ENCODE results near the gene TMEM250. TPM values are rescaled to one million over a fixed set of nuclear protein-coding genes. Genes with fewer than 3 reads are reported as not detected.

The TMEM250 gene
- total and polyA plus RNA-seq, 2 of the 4 experiments (the other 2 are of a cell fraction) = 14.0 to 17.5 TPM

GRCh38 chr9:136122425-136123383, 4.0 kb upstream of the TMEM250 start (continued):
- TF ChIP-seq RFX5 (IDR thresholded peaks at IDR 0.05; ENCODE audit: low read depth, low read length) (no peak), FOS (IDR thresholded peaks at IDR 0.05; ENCODE audit: low read depth, low read length) (no peak), POLR2A (IDR thresholded peaks at IDR 0.05; ENCODE audit: low read depth, low read length) (peak; percentile 41; the same call in 1 of the 2 replicates), SMC3 (IDR thresholded peaks at IDR 0.05; ENCODE audit: low read depth, low read length) (peak; percentile 97)

- Histone ChIP-seq H3K9ac (ENCODE audit: low read depth, low read length) (no peak overlapping the region), H3K4me2 (ENCODE audit: low read depth, low read length) (no peak overlapping the region), H2BK20ac (ENCODE audit: low read depth, low read length) (no peak overlapping the region), H3K27me3 (ENCODE audit: control insufficient read depth, insufficient read depth, low read length) (peaks cover 23% of the 10 kb centered on the region), H2BK120ac (ENCODE audit: low read depth, low read length) (no peak overlapping the region), H4K8ac (ENCODE audit: low read depth in 2 of 2, low read length in 2 of 2) (no peak overlapping the region), H3K4ac (ENCODE audit: low read depth, low read length) (no peak overlapping the region), H3K9me1 (ENCODE audit: insufficient read depth, low read length) (peaks cover 7% of the 10 kb centered on the region; the same call in 1 of the 2 replicates), H2AK5ac (ENCODE audit: low read depth, low read length) (peak overlapping the region; percentile 3; the same call in 1 of the 2 replicates), H3K18ac (ENCODE audit: low read depth, low read length) (no peak overlapping the region), H3K14ac (replicated peaks; ENCODE audit: low read depth, low read length) (no peak overlapping the region), H2BK15ac (ENCODE audit: low read depth, low read length) (no peak overlapping the region), H4K5ac (ENCODE audit: low read depth, low read length) (no peak overlapping the region), H3K56ac (ENCODE audit: extremely low read depth, insufficient read depth, low read length) (no peak overlapping the region), H4K20me1 (ENCODE audit: insufficient read depth, low read length) (peaks cover 7% of the 10 kb centered on the region; the same call in 1 of the 2 replicates), H3K4me1 (ENCODE audit: control insufficient read depth, insufficient read depth, low read length) (peaks cover 11% of the 10 kb centered on the region), H2AFZ (replicated peaks; ENCODE audit: low read length, poor library complexity) (no peak overlapping the region), H2BK5ac (ENCODE audit: low read depth, low read length, poor library complexity, severe bottlenecking) (no peak overlapping the region), H3K36me3 (ENCODE audit: control insufficient read depth, insufficient read depth, low read length) (no peaks in the 10 kb centered on the region), H2AK9ac (replicated peaks; ENCODE audit: low read depth, low read length, poor library complexity) (no peak overlapping the region), H4K91ac (ENCODE audit: insufficient read depth, low read depth, low read length) (no peak overlapping the region), H3K9me3 (ENCODE audit: control insufficient read depth, insufficient read depth, low read length) (no peaks in the 10 kb centered on the region; the same call in 1 of the 2 replicates), H3K27ac (ENCODE audit: insufficient read depth, low read length) (no peak overlapping the region), H3K79me1 (ENCODE audit: low read depth in 1 of 2, low read length in 2 of 2) (peaks cover 5 to 25% of the 10 kb centered on the region in 2 experiments; a peak in 3 of 4 replicates), H3K4me3 (ENCODE audit: insufficient read depth, low read depth, low read length) (no peak overlapping the region), H3K23ac (ENCODE audit: low read depth, low read length) (no peak overlapping the region)
- TF ChIP-seq BHLHE40 (IDR thresholded peaks at IDR 0.05; ENCODE audit: low read depth, low read length) (no peak), ELK1 (IDR thresholded peaks at IDR 0.05; ENCODE audit: borderline replicate concordance, low read depth, low read length) (no peak), MAZ (IDR thresholded peaks at IDR 0.05; ENCODE audit: borderline replicate concordance, low read depth, low read length) (no peak)
- no peak for ATAC-seq (ENCODE audit: low read depth)
- intact Hi-C loops (cut with micrococcal nuclease) (loop anchor here (2.0 to 5.0 kb wide), 3 partner anchors 257 to 520 kb away; no protein-coding TSS in a partner anchor), dilution Hi-C loops (cut with HindIII; ENCODE audit: low sequenced_read_pairs, unreplicated experiment) (no loop called here), in situ Hi-C loops (cut with MboI; ENCODE audit: low sequenced_read_pairs) (loop anchor here (5.0 to 10.0 kb wide), 2 partner anchors 160 to 417 kb away; partner anchors contain the start of genes KCNT1 and UBAC1)
- WGBS, 2 experiments (ENCODE audit: extremely low coverage in 2 of 2, insufficient read length in 1 of 2) = 100% methylated on average over 1 of the region's 9 CpGs; no CpG with 5 or more reads in 1 of the 2 experiments
- BruUV-seq (replicated peaks) = no TSS peak
- ChIA-PET POLR2A (ENCODE audit: unreplicated experiment) (no interaction called here), CTCF (interaction anchor here (0.6 to 2.5 kb wide), 3 partner anchors 147 to 261 kb away, joined by 3 to 15 read pairs (median 5); no protein-coding TSS in a partner anchor)
- no peak for DNase-seq
Observed at GRCh38 chr9:136121801-136122200, 3.1 kb upstream of the TMEM250 start.

Measured in IMR-90 (cell line).